Motor neuron (in vitro differentiated cells): Measurements from ENCODE around the gene SNX20. TPM values are rescaled to one million over a fixed set of nuclear protein-coding genes. Genes with fewer than 3 reads are reported as not detected.

Source experiments
- ATAC-seq, 8 experiments: fragments of 200-7000 bp; cut with Tn5 transposase; replicated peaks in 6 of 8; 2 replicates each; pipeline ENCODE4 v1.8.0; 2021; ENCODE audit warnings: mild to moderate bottlenecking in 8 of 8, moderate library complexity in 8 of 8
- H3K27ac ChIP-seq, 2 donors: fragments of 250-450 bp; sonication (Bioruptor Pico); 2 replicates each; pipeline ENCODE4 v1.9.0; 2021; ENCODE audit warnings: antibody characterized with exemption in 2 of 2, mild to moderate bottlenecking in 2 of 2, moderate library complexity in 1 of 2
- H3K4me1 ChIP-seq, 2 donors: fragments of 250-450 bp; sonication (Bioruptor Pico); replicated peaks in 1 of 2; 2 replicates each; pipeline ENCODE4 v1.6.1; 2021; ENCODE audit warnings: antibody characterized with exemption in 2 of 2, mild to moderate bottlenecking in 2 of 2, moderate library complexity in 1 of 2
- H3K4me3 ChIP-seq, 5 donors: fragments of 250-450 bp; sonication (Bioruptor Pico); 2 replicates each; pipeline ENCODE4 v1.9.0; 2021; ENCODE audit warnings: antibody characterized with exemption in 5 of 5, mild to moderate bottlenecking in 5 of 5, moderate library complexity in 4 of 5
- WGBS, 10 experiments: fragments of 450-650 bp; shearing (Covaris generic); methylation state at CpG; one replicate each; pipeline ENCODE4 v1.0.0; 2022; 5-methylcytosine and 5-hydroxymethylcytosine counted together
- in situ Hi-C, 9 experiments: fragments of 400-800 bp; cut with MboI; loops; one replicate each; pipeline ENCODE4 v1.15.0; 2021; ENCODE audit warnings: low sequenced_read_pairs in 9 of 9, low pct_unique_long_range_greater_than_20kb in 2 of 9; ENCODE audit not compliant: unreplicated experiment in 9 of 9
- total RNA-seq, 8 experiments: library from RNA; unstranded; fragments of 300-600 nt; gene quantifications; 2 replicates each; pipeline versions ENCODE4 v1.2.3 to v1.2.4, GENCODE V29; 2022

The SNX20 gene
- total RNA-seq, 8 experiments from 2014 or later, result 0.13 to 0.36 (median 0.24) TPM; not detected in 3

GRCh38 chr16:50673496-50674275 lies 7.4 kb downstream of the SNX20 start:
- 80 to 98% (median 93%) methylated on average over 2 to 24 of the region's 70 CpGs; no CpG with 5 or more reads in 2 of the 10 experiments for WGBS, 10 experiments
- Histone ChIP-seq H3K4me1 (peaks cover 0 to 3% of the 10 kb centered on the region in 2 donors), H3K4me3 (no peak overlapping the region), H3K27ac (no peak overlapping the region)
- no peak for ATAC-seq
- in situ Hi-C loops, result loop anchor here in 5 of 9 experiments (25.0 kb wide), 3 partner anchors 286 to 461 kb away; partner anchors contain the start of gene BRD7 (in 1 of the 5)

- WGBS, 10 experiments, result 0 to 100% (median 50%) methylated on average over 1 of the region's 2 CpGs; no CpG with 5 or more reads in 6 of the 10 experiments
- in situ Hi-C loops, result loop anchor here in 5 of 9 experiments (25.0 kb wide), 3 partner anchors 284 to 459 kb away; partner anchors contain the start of gene BRD7 (in 1 of the 5)
- peak in 1 of 8 experiments; percentile 25 for ATAC-seq
- Histone ChIP-seq H3K4me1 (peaks cover 0 to 9% of the 10 kb centered on the region in 2 donors), H3K27ac (no peak overlapping the region), H3K4me3 (no peak overlapping the region)
Observed at GRCh38 chr16:50671644-50672260, 9.4 kb downstream of the SNX20 start.

- no peak for ATAC-seq
- no peak overlapping the region for H3K27ac ChIP-seq
- in situ Hi-C loops, result loop anchor here in 5 of 9 experiments (25.0 kb wide), 3 partner anchors 283 to 458 kb away; partner anchors contain the start of gene BRD7 (in 1 of the 5)
- H3K4me3 ChIP-seq, result no peak overlapping the region
- no CpG with 5 or more reads among the region's 6 CpGs for WGBS, 10 experiments
- H3K4me1 ChIP-seq, result peaks cover 0 to 9% of the 10 kb centered on the region in 2 donors
Observed at GRCh38 chr16:50670476-50670875, 10.6 kb downstream of the SNX20 start.

- ATAC-seq, result no peak
- Histone ChIP-seq H3K4me3 (no peak overlapping the region), H3K27ac (no peak overlapping the region), H3K4me1 (peaks cover 0 to 9% of the 10 kb centered on the region in 2 donors)
- 79 to 97% methylated on average over 2 to 4 of the region's 4 CpGs; no CpG with 5 or more reads in 8 of the 10 experiments for WGBS, 10 experiments
- in situ Hi-C loops, result loop anchor here in 5 of 9 experiments (25.0 kb wide), 3 partner anchors 282 to 457 kb away; partner anchors contain the start of gene BRD7 (in 1 of the 5)
Observed at GRCh38 chr16:50669741-50670140, 11.4 kb downstream of the SNX20 start.

GRCh38 chr16:50668368-50669008 lies 12.6 kb downstream of the SNX20 start:
- no peak overlapping the region for H3K4me3 ChIP-seq
- peaks cover 0 to 9% of the 10 kb centered on the region in 2 donors for H3K4me1 ChIP-seq
- in situ Hi-C loops, result loop anchor here in 5 of 9 experiments (25.0 kb wide), 3 partner anchors 281 to 456 kb away; partner anchors contain the start of gene BRD7 (in 1 of the 5)
- no peak overlapping the region for H3K27ac ChIP-seq
- 0 to 75% (median 62%) methylated on average over 1 to 4 of the region's 5 CpGs; no CpG with 5 or more reads in 4 of the 10 experiments for WGBS, 10 experiments
- ATAC-seq, result peak in 7 of 8 experiments; percentile 29 to 65 (median 38)

- no peak for ATAC-seq
- peaks cover 0 to 9% of the 10 kb centered on the region in 2 donors for H3K4me1 ChIP-seq
- H3K4me3 ChIP-seq, result no peak overlapping the region
- no peak overlapping the region for H3K27ac ChIP-seq
- WGBS, 10 experiments, result 0 to 91% (median 74%) methylated on average over 1 to 8 of the region's 21 CpGs; no CpG with 5 or more reads in 4 of the 10 experiments
- in situ Hi-C loops, result loop anchor here in 5 of 9 experiments (25.0 kb wide), 3 partner anchors 280 to 455 kb away; partner anchors contain the start of gene BRD7 (in 1 of the 5)
Observed at GRCh38 chr16:50667497-50668367, 13.4 kb downstream of the SNX20 start.

- 63 to 94% (median 73%) methylated on average over 2 to 6 of the region's 9 CpGs; no CpG with 5 or more reads in 3 of the 10 experiments for WGBS, 10 experiments
- Histone ChIP-seq H3K4me1 (peaks cover 0 to 9% of the 10 kb centered on the region in 2 donors), H3K4me3 (no peak overlapping the region), H3K27ac (no peak overlapping the region)
- ATAC-seq, result no peak
- in situ Hi-C loops, result loop anchor here in 5 of 9 experiments (25.0 kb wide), 3 partner anchors 280 to 455 kb away; partner anchors contain the start of gene BRD7 (in 1 of the 5)
Observed at GRCh38 chr16:50666658-50667496, 14.2 kb downstream of the SNX20 start.

- in situ Hi-C loops, result loop anchor here in 5 of 9 experiments (25.0 kb wide), 3 partner anchors 278 to 453 kb away; partner anchors contain the start of gene BRD7 (in 1 of the 5)
- peaks cover 0 to 9% of the 10 kb centered on the region in 2 donors for H3K4me1 ChIP-seq
- 7 to 54% (median 22%) methylated on average over 6 to 39 of the region's 40 CpGs; no CpG with 5 or more reads in 1 of the 10 experiments for WGBS, 10 experiments
- no peak overlapping the region for H3K27ac ChIP-seq
- no peak overlapping the region for H3K4me3 ChIP-seq
- ATAC-seq, result peak; percentile 57 to 97 (median 75)
Observed at GRCh38 chr16:50665128-50665878, 15.8 kb downstream of the SNX20 start.

- in situ Hi-C loops, result loop anchor here in 5 of 9 experiments (25.0 kb wide), 3 partner anchors 277 to 452 kb away; partner anchors contain the start of gene BRD7 (in 1 of the 5)
- no peak overlapping the region for H3K4me3 ChIP-seq
- peaks cover 0 to 9% of the 10 kb centered on the region in 2 donors for H3K4me1 ChIP-seq
- no peak overlapping the region for H3K27ac ChIP-seq
- no peak for ATAC-seq
- 40 to 100% (median 94%) methylated on average over 1 to 4 of the region's 5 CpGs; no CpG with 5 or more reads in 1 of the 10 experiments for WGBS, 10 experiments
Observed at GRCh38 chr16:50664270-50664669, 16.8 kb downstream of the SNX20 start.

GRCh38 chr16:50662306-50662940 lies 18.7 kb downstream of the SNX20 start:
- in situ Hi-C loops, result loop anchor here in 5 of 9 experiments (25.0 kb wide), 3 partner anchors 275 to 450 kb away; partner anchors contain the start of gene BRD7 (in 1 of the 5)

More at GRCh38 chr16:50662306-50662940, 18.7 kb downstream of the SNX20 start:
- ATAC-seq, result no peak
- no peaks in the 10 kb centered on the region for H3K4me1 ChIP-seq
- H3K4me3 ChIP-seq, result no peak overlapping the region
- H3K27ac ChIP-seq, result no peak overlapping the region
- WGBS, 10 experiments, result 45 to 100% (median 81%) methylated on average over 1 to 8 of the region's 10 CpGs; no CpG with 5 or more reads in 1 of the 10 experiments
